Choroid plexus epithelial cell (primary cell): Measurements from ENCODE around the gene LRRTM3.

Source experiments
- DNase-seq: peaks from one replicate; pipeline ENCODE4 v3.0.0-alpha.2; 2010; ENCODE audit warnings: low read depth
- H3K4me3 ChIP-seq: 2 replicates; pipeline ENCODE4 v1.5.1; 2011; ENCODE audit warnings: low read depth, mild to moderate bottlenecking, control low read depth, low read length, moderate library complexity
- TF ChIP-seq, protein P1 (sequence below): conservative IDR thresholded peaks from 2 replicates; pipeline ENCODE4 v1.5.1; 2011; ENCODE audit warnings: low read depth, mild to moderate bottlenecking, control low read depth, inconsistent platforms, low read length, moderate library complexity

The LRRTM3 gene

DNA sequence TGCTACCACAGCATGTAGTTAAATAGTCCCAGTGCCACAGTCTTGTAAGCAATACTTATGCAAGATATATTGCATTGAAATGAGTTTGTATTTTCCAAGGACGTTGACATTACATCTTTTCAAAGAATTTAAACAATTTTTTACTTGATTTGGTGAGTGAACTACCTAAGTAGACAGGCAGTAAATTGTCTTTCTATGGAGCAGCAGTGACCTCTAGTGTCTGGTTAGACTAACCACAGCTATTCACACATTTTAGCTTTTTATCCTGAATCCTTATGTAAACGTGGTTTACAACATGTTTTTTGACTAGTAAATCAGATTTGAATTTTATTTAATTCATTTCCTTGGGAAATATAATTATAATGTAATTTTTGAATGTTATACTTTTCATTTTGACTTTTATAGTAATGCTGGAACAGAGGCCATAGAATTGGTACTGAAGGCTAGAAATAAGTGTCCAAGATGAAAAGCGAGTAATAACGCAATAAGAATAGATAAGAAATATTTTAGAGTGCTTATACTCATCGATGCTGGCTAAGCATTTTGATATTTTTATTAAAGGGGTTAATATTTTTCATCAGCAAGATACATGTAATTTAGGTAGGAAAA lies 5.6 kb downstream of the LRRTM3 start:
- TF ChIP-seq, protein P1, sequence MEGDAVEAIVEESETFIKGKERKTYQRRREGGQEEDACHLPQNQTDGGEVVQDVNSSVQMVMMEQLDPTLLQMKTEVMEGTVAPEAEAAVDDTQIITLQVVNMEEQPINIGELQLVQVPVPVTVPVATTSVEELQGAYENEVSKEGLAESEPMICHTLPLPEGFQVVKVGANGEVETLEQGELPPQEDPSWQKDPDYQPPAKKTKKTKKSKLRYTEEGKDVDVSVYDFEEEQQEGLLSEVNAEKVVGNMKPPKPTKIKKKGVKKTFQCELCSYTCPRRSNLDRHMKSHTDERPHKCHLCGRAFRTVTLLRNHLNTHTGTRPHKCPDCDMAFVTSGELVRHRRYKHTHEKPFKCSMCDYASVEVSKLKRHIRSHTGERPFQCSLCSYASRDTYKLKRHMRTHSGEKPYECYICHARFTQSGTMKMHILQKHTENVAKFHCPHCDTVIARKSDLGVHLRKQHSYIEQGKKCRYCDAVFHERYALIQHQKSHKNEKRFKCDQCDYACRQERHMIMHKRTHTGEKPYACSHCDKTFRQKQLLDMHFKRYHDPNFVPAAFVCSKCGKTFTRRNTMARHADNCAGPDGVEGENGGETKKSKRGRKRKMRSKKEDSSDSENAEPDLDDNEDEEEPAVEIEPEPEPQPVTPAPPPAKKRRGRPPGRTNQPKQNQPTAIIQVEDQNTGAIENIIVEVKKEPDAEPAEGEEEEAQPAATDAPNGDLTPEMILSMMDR, result peak; percentile 75
- DNase-seq, result peak; percentile 87
- H3K4me3 ChIP-seq, result no peak overlapping the region

DNA sequence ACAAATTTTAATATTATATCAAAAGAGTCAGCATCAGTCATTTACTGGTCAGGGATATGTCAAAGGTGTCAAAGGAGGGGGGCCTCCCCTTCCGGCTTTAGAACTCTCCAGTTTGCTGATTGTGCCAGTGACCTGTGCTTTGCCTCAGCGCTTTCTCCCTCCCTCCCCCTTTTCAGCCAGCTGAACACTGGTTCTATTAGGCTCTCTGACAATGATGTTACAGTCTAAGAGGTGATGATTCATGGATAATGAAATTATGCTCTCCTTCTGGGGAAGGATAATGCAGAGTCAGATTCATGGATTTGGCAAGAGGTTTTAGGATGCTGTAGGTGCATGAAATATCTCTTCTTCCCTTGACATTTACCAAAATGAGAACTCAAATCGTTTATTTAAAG lies 6.1 kb downstream of the LRRTM3 start:
- TF ChIP-seq, protein P1, result no peak

DNA sequence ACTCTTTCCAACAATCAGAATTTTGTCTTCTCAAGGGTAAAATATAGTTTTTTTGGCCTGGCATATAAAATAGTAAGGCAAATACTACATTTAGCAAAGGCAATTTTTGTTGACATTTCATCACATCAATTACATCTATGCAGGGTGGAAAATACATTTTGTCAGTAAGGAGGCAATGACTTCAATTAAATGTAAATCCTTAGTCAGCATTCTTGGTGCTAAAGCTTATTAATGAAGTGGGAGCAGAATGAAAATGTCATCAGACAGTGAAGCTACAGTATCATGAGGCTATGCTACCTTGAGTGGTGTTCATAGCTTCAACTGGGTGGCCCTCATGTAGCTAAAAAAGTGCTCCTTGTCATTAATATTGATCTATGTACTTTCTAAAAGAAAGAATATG lies 8.9 kb downstream of the LRRTM3 start:
- H3K4me3 ChIP-seq, result no peak overlapping the region
- TF ChIP-seq, protein P1, result no peak
- no peak for DNase-seq

More for the DNA sequence above, 6.1 kb downstream of the LRRTM3 start:
- no peak overlapping the region for H3K4me3 ChIP-seq
- no peak for DNase-seq

DNA sequence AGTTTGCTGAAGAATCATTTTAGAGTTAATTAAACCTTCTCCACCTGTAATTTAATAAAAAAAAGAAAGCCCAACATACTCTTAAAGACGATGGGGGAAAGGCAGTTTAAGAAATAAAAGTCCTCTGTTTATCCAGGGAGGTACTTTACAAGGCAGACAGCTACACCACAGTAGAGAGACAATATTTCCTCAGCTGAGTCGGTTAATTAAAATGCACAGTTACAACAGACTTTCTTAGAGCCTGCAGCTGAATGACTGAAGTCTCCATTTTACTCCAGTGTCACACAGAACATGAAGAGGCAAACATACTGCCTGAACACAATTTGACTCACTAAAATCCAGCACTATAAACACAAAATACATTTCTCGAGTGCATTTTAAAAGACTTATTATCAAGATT lies 15.1 kb downstream of the LRRTM3 start:
- TF ChIP-seq, protein P1, result no peak
- no peak overlapping the region for H3K4me3 ChIP-seq
- DNase-seq, result no peak

DNA sequence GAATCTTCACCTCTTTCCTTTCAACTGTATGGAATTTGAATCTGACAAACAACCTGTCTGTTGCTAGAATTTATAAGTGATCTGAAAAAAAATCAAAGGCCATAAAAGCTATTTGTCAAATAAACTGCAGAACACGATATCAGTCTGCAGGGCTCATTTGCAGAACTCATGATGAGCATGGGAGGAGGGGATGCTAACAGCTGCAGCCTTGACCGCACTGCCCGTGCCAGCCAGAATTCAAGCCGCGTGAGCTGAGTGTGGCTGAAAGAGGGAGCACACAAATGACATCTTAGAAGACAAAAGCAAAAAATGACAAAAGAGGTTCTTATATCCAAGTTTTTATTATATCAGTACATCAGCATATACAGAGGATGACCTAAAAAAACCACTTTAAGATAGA lies 15.7 kb downstream of the LRRTM3 start:
- DNase-seq, result no peak
- TF ChIP-seq, protein P1, result no peak
- H3K4me3 ChIP-seq, result no peak overlapping the region

DNA sequence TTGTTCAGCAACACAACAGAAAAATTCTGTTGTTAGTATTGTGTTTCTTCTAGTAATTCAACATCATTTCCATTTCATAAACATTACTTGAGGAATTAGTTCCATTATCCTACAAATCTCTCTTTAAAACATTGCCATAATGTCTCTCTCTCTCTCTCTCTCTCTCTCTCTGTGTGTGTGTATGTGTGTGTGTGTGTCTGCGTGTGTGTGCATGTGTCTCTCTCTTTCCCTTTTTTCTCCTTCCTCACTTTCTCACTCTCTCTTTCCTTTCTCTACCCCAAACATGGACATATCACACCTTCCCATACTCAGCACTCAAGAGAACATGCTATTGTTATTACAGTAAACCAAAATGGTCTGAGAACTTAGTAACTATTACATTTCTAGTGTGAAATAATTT lies 16.6 kb downstream of the LRRTM3 start:
- no peak for DNase-seq
- TF ChIP-seq, protein P1, result no peak
- H3K4me3 ChIP-seq, result no peak overlapping the region

DNA sequence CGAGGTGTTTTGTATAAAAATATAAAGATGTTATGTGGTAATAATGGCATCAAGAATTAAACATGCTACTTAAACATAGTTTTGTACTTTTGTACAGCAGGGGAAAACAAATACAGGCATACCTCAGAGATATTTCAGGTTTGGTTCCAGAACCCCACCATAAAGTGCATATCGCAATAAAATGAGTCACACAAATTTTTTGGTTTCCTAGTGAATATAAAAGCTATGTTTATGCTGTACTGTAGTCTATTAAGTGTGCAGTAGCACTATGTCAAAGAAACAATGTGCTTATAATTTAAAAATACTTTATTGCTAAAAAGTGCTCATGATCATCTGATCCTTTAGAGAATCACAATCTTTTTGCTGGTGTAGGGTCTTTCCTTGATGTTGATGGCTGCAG lies 17.8 kb downstream of the LRRTM3 start:
- TF ChIP-seq, protein P1, result no peak
- no peak for DNase-seq

More for the DNA sequence above, 17.8 kb downstream of the LRRTM3 start:
- H3K4me3 ChIP-seq, result no peak overlapping the region
